Activated gamma-delta T cell treated with anti-CD3 and anti-CD28 coated beads, Interleukin-2, amount 50 U/mL, for 16 hours (primary cell): ENCODE results near the gene CPSF4.
"Not testable (repeated sequence)": the region's sequence is repeated elsewhere in the genome, so short reads cannot be mapped to it uniquely, and the experiment has no call there.

Source experiments
- DNase-seq: peaks from one replicate; pipeline ENCODE4 v3.0.0-alpha.2; 2020; ENCODE audit warnings: low read depth

Gene CPSF4

DNA sequence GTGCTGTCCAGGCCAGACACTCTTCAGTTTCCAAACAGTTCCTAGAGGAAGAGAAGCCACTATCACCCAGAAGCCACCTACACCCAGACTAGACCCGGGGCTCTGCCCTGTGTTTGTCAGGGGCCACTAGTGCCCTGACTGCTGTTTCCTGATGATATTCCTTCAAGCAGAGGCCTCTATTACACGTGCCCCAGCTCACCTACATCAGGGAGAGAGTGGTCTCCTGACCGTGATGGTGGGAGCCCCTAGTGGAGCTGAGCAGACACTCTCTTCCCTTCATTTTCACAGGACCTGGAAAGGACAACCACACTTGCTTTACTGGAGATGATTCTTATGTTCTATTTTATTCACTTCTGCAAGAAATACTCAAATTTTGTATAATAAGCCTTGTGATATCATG, 52.1 kb downstream of the CPSF4 start:
- DNase-seq = no peak

DNA sequence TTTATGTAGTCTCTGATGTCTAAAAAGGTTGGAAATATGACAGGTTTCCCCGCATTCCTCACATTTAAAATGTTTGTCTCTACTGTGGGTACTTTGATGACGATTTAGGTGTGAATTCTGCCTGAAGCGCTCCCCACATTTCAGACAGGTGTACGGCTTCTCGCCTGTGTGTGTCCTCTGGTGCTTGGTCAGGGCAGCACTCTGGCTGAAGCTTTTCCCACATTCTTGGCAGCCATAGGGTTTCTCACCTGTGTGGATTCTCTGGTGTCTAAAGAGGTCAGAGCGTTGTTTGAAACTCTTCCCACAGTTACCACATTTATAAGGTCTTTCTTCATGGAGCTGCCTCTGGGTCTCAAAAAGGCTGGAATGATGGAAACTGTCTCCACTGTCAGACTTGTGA, 55.1 kb downstream of the CPSF4 start:
- no peak for DNase-seq

DNA sequence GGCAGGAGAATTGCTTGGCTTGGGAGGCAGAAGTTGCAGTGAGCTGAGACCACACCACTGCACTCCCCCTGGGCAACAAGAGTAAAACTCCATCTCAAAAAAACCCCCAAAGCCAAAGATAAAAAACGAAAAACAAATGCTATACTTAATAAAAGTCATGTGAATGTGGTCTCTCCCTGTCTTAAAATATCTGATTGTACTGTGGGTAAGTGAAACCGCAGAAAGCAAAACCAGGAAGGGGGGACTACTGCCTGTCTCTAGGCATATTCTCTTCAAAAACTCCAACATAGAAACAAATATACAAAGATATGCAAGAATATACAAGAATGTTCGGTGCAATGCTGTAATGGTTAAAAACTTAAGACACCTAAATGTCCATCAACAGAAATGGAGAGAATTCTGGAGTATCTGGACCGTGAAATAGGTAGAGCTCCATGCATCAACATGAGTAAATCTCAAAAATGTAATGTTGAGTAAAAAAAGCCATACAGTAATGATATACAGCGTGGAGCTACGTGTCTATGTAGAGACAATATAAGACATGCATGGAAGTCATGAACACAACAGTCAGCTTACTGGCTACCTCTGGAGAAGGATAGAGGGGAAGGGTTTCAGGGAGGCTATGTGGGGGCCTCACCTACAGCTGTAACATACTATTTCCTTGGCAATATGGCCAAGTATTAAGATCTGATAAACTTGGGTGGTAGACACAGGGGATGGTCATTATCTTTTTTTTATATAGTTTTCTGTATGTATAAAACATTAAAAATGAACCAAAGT, 59.2 kb downstream of the CPSF4 start:
- no peak for DNase-seq

GRCh38 chr7:99498546-99498944, 59.8 kb downstream of the CPSF4 start:
- DNase-seq = no peak

- DNase-seq = no peak
These were observed 60.6 kb downstream of the CPSF4 start for GRCh38 chr7:99499371-99499720.

- DNase-seq = peak; percentile 84
These were observed 61.2 kb downstream of the CPSF4 start, which contains the start of gene ZNF394 for GRCh38 chr7:99499721-99500636. TSS of gene ZNF394 (minus strand) at chr7:99500281. CDS start at chr7:99500093, 188 bp downstream.

DNA sequence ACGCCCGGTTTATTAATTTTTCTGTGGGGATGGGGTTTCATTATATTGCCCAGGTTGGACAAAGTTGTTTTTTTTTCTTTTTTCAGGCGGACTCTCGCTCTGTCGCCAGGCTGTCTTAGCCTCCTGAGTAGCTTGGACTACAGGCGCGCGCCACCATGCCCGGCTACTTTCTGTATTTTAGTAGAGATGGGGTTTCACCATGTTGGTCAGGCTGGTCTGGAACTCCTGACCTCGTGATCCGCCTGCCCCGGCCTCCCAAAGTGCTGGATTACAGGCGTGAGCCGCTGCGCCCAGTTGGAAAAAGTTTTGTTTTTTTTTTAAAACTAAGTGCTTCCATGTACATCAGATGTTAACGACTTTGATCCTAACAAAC, 61.9 kb downstream of the CPSF4 start:
- no peak for DNase-seq

DNA sequence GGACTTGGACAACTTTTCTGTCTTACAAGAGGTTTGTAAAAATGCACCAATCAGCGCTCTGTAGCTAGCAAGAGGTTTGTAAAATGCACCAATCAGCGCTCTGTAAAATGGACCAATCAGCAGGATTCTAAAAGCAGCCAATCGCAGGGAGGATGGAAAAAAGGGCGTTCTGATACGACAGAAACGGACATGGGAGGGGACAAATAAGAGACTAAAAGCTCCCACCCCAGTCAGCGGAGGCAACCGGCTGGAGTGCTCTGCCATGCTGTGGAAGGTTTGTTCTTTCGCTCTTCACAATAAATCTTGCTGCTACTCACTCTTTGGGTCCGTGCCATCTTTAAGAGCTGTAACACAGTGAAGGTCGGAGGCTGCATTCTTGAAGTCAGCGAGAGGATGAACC, 62.5 kb downstream of the CPSF4 start:
- DNase-seq = not testable (repeated sequence)

GRCh38 chr7:99504281-99504602, 65.5 kb downstream of the CPSF4 start:
- DNase-seq = no peak

DNA sequence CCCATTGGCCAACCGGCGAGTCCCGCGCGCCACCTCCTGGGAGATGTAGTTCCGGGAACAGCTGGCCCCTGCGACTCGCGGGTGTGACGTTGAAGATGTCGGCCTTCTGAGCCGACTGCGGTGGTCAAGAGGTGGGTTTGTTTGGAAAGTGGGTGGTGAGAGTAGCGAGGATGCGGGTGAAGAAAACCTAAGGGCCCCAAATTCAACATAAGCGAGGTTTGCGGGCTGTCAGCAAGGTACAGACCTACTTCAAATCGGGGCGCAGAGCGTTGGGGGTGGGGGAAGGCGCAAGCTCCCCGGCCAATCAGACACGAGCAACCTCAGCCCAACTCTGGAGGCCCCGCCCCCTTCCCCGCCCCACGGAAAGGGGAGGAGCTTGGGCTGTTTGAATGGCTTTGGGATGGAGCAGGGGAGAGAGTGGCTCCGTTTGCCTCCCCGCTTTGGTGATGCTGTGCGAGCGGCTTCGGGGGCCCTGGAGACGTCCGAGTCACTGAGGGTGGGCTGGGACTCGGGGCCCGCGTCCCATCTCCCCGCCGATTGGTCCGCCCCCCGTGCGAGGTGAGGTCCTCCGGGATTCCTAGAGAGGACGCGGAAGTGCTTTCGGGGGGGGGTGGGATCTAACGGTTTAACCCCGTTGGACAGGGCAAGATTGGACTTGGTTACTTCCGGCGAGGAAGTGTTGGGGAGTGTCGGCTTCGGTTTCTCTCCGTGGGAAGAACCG, 66.0 kb downstream of the CPSF4 start, which contains the start of gene ZKSCAN5:
Gene ZKSCAN5, plus strand, starts transcription at position 60 of the 721 bp plus-strand sequence. CDS start 1,383 bp downstream, outside the sequence.
- DNase-seq = peak; percentile 96

GRCh38 chr7:99505324-99505662, 66.5 kb downstream of the CPSF4 start:
- no peak for DNase-seq
